ENCODE results near the gene NRM. TPM values are rescaled to one million over a fixed set of nuclear protein-coding genes. Genes with fewer than 3 reads are reported as not detected.
"Not testable (repeated sequence)": the region's sequence is repeated elsewhere in the genome, so short reads cannot be mapped to it uniquely, and the experiment has no call there.

Gene NRM
- polyA plus RNA-seq, result 1 to 10 TPM; 6.7 to 8.1 (median 7.5) TPM

DNA sequence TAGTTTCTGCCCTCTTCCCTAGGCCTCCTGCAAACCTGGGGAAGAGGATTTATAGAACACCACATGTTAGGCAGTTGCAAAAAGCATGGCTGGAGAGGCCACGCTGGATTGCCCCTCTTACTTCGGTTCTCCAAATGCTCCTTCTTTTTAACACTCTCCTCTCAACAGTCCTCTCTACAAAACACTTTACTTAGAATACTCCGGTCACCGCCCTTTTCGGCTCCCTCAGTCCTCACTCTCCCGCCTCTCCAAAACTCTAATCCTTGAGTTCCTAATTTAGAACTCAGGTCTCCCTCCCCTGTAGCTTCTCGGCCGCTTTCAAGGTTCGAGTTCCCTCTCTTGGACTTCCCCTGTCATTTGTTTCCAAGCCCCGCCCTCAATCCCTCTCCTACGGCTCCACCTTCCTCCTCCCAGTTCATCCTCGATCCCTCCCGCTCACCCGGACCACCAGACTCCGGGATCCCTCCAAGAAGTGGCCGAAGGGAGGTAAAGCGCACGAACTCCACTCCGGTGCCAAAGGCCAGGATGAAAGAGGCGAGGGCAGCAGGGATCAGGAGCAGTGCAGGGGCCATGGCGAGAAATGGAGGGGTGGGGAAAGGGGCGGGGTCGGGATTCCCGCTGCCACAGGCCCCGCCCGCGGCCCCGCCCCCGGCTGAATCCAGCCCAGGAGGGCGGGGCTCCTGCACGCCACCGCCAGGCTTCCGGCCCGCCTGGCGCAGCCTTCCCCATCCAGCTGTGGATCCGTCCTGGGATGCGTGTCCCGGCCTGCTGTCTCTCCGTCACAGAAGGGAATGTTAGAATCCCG lies at the start of gene NRM:
Gene NRM (minus strand): TSS at position 582 of the 805 bp plus-strand sequence. CDS start 10 bp downstream, at position 572.
- no peak within 1 kb of the TSS for H3K27ac ChIP-seq (ENCODE audit: low read depth, low read length)
- WGBS, 3 donors, result 1% methylated on average over 33 to 40 of the region's 40 CpGs

DNA sequence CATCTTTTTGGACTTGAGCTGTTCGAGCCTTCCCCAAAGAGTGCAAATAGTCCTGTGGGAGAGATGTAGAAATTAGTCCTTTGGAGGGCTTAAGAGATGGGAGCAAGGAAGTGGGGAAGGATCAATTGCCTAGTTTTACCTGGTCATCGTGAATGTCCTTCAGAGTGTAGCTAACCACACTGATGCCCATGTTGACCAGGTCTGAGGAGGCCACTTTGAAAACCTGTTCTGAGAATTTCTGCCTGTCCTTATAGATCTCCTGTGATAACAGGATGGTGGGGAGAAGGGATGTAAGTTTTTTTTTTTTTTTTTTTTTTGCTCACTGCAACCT lies 49.7 kb upstream of the NRM start:
- WGBS, 3 donors, result 92 to 97% (median 95%) methylated on average over 2 of the region's 2 CpGs
- H3K27ac ChIP-seq (ENCODE audit: low read depth, low read length), result no peak overlapping the region

DNA sequence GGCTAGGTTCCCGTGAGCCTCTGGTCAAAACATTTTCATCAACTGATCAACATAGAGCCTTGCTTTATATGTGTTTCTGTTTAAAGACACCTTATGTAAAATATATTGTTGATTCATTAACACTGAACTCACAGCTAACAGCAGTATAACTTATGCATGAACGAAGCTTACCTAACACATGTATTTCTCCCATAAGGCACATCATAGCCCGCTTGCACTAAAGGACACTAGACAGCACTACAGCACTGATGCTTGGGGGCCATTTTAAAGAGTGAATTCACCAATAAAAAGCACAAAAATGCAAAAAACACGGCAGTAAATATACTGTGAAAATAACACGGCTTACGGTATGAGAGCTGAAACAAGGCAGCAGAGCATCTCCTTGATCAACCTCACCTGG lies 47.7 kb upstream of the NRM start:
- 80 to 90% (median 89%) methylated on average over 6 of the region's 6 CpGs for WGBS, 3 donors
- H3K27ac ChIP-seq (ENCODE audit: low read depth, low read length), result no peak overlapping the region

DNA sequence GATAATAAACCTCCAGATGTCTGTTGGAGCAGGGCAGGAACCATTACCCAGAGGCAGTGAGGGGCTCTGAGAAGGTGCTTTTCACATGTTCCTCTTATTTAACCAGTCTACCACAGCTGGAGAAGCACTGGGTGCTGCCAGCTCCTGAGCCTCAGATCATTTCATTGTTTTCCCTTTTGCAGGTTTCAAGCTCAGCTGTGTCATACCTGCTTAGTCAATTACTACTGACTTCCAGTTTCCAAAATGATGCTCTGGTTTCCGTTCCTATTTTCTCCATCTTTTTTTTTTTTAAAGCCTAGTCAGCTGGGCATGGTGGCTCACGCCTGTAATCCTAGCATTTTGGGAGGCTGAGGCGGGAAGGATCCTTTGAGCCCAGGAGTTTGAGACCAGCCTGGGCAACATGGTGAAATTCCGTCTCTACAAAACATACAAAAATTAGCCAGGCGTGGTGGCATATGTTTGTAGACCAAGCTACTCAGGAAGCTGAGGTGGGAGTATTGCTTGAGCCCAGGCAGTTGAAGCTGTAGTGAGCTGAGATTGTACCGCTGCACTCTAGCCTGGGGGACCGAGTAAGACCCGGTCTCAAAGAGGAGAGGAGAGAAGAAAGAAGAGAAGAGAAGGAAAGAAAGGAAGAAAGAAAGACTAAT lies 45.0 kb upstream of the NRM start:
- WGBS, 3 donors, result 83 to 89% (median 85%) methylated on average over 8 of the region's 8 CpGs
- no peak overlapping the region for H3K27ac ChIP-seq (ENCODE audit: low read depth, low read length)

- no peak overlapping the region for H3K27ac ChIP-seq (ENCODE audit: low read depth, low read length)
- WGBS, 3 donors, result 90 to 95% (median 95%) methylated on average over 12 of the region's 12 CpGs
These were observed 41.6 kb upstream of the NRM start for GRCh38 chr6:30732237-30732943.

DNA sequence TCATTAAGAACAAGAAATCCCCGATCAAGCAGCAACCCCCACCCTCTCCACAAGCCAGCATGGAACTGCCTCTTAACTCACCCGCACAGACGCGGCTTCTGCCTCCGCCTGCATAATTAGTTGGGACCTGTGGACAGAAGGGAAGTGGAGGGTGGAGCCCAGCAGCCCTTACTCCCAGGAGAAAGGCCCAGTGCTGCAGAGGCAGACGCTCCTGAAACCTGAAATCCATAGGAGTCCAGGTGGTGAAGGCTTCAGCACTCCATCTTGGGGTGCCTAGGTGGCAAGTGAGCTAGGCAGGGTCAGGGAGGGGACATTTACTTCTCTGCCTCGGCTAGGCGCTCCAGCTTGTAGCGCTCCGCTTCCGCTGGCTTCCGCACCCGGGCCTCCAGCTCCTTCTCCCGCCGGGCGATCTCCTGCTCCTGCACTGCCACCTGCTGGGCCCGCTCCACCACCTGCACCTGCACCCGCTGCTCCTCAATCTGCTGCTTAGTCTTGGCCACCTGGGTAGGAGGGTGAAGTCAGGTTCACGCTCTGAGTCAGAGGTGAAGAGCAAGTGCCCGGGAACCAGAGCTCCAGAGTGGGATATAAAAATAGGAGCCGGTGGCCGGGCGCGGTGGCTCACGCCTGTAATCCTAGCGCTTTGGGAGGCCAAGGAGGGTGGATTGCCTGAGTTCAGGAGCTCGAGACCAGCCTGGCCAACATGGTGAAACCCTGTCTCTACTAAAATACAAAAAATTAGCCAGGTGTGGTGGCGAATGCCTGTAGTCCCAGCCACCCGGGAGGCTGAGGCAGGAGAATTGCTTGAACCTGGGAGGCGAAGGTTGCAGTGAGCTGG lies 40.0 kb upstream of the NRM start:
- WGBS, 3 donors, result 29 to 46% (median 38%) methylated on average over 30 of the region's 30 CpGs

GRCh38 chr6:30727920-30728553 lies 37.3 kb upstream of the NRM start:
- WGBS, 3 donors, result 56 to 64% (median 61%) methylated on average over 7 of the region's 7 CpGs
- no peak overlapping the region for H3K27ac ChIP-seq (ENCODE audit: low read depth, low read length)

More for the DNA sequence above, 40.0 kb upstream of the NRM start:
- H3K27ac ChIP-seq (ENCODE audit: low read depth, low read length), result no peak overlapping the region

GRCh38 chr6:30726506-30727413 lies 36.0 kb upstream of the NRM start:
- no peak overlapping the region for H3K27ac ChIP-seq (ENCODE audit: low read depth, low read length)
- WGBS, 3 donors, result 84 to 90% (median 89%) methylated on average over 8 to 11 of the region's 11 CpGs

- 59 to 72% (median 59%) methylated on average over 3 of the region's 3 CpGs for WGBS, 3 donors
- no peak overlapping the region for H3K27ac ChIP-seq (ENCODE audit: low read depth, low read length)
These were observed 35.1 kb upstream of the NRM start for GRCh38 chr6:30725713-30726505.

GRCh38 chr6:30724906-30725667 lies 34.3 kb upstream of the NRM start:
- 42 to 48% (median 46%) methylated on average over 6 of the region's 6 CpGs for WGBS, 3 donors
- H3K27ac ChIP-seq (ENCODE audit: low read depth, low read length), result no peak overlapping the region

DNA sequence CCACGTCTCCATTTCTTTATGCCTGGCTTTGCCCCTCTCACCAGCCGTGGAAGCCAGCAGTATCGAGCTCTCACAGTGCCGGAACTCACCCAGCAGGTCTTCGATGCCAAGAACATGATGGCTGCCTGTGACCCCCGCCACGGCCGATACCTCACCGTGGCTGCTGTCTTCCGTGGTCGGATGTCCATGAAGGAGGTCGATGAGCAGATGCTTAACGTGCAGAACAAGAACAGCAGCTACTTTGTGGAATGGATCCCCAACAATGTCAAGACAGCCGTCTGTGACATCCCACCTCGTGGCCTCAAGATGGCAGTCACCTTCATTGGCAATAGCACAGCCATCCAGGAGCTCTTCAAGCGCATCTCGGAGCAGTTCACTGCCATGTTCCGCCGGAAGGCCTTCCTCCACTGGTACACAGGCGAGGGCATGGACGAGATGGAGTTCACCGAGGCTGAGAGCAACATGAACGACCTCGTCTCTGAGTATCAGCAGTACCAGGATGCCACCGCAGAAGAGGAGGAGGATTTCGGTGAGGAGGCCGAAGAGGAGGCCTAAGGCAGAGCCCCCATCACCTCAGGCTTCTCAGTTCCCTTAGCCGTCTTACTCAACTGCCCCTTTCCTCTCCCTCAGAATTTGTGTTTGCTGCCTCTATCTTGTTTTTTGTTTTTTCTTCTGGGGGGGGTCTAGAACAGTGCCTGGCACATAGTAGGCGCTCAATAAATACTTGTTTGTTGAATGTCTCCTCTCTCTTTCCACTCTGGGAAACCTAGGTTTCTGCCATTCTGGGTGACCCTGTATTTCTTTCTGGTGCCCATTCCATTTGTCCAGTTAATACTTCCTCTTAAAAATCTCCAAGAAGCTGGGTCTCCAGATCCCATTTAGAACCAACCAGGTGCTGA lies 33.3 kb upstream of the NRM start:
- H3K27ac ChIP-seq (ENCODE audit: low read depth, low read length), result not testable (repeated sequence)
- 51 to 66% (median 63%) methylated on average over 29 of the region's 29 CpGs for WGBS, 3 donors

DNA sequence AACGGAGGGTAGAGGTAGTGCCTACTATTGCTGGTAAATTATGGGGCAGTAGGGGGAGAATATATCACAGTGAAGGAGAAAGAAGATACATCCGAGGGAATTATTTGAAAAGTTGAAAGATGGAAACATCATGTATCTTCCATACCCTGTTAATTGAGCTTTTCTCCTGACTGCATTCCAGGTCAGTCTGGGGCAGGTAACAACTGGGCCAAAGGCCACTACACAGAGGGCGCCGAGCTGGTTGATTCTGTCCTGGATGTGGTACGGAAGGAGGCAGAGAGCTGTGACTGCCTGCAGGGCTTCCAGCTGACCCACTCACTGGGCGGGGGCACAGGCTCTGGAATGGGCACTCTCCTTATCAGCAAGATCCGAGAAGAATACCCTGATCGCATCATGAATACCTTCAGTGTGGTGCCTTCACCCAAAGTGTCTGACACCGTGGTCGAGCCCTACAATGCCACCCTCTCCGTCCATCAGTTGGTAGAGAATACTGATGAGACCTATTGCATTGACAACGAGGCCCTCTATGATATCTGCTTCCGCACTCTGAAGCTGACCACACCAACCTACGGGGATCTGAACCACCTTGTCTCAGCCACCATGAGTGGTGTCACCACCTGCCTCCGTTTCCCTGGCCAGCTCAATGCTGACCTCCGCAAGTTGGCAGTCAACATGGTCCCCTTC lies 32.5 kb upstream of the NRM start:
- 55 to 68% (median 65%) methylated on average over 16 of the region's 16 CpGs for WGBS, 3 donors
- H3K27ac ChIP-seq (ENCODE audit: low read depth, low read length), result not testable (repeated sequence)

GRCh38 chr6:30722280-30723112 lies 31.7 kb upstream of the NRM start:
- WGBS, 3 donors, result 13 to 28% (median 16%) methylated on average over 27 of the region's 27 CpGs
- peak overlapping the region; percentile 69 for H3K27ac ChIP-seq (ENCODE audit: low read depth, low read length)

GRCh38 chr6:30722025-30722279 lies 31.2 kb upstream of the NRM start:
- 4 to 25% (median 6%) methylated on average over 10 of the region's 10 CpGs for WGBS, 3 donors
- not testable (repeated sequence) for H3K27ac ChIP-seq (ENCODE audit: low read depth, low read length)

Data from adipose tissue (tissue), 3 donors.